Measurements from ENCODE around the gene COMMD1. TPM values are rescaled to one million over a fixed set of nuclear protein-coding genes. Genes with fewer than 3 reads are reported as not detected.
A peak's percentile ranks its signal among the peaks of the same experiment; 100 is the strongest.

The COMMD1 gene
- total RNA-seq, 4 donors from 2014 or later, result 76.0 to 132 (median 100) TPM

DNA sequence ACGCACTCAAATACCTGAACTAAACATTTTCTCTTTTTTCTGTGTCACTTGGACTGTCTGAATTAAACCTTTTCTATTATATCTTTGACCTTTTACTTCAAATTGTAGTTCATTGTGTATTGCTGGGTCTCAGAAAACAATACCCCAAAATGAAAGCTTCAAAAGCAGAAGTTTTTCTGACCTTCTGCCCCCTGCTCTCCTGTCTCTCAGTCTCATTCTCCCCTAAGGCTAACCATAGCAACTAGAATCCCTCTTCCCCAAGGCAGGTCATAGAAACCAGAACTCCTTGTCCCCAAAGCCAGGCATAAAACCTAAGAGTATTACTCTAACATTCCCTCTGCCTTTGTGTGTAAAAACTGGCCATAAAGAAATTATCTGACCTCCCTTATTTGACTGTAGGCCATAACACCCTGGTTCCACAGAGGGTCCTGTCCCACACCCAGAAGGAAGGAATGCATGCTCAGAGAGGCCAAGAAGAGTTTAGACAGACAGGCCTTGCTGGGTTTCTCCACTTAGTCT, 197.0 kb downstream of the COMMD1 start:
- WGBS, 2 donors, result 95% methylated on average over 1 of the region's 1 CpG
- intact Hi-C loops (cut with DNase I), result no loop called here
- TF ChIP-seq POLR2A (IDR thresholded peaks at IDR 0.05), result no peak
- TF ChIP-seq, protein P1, sequence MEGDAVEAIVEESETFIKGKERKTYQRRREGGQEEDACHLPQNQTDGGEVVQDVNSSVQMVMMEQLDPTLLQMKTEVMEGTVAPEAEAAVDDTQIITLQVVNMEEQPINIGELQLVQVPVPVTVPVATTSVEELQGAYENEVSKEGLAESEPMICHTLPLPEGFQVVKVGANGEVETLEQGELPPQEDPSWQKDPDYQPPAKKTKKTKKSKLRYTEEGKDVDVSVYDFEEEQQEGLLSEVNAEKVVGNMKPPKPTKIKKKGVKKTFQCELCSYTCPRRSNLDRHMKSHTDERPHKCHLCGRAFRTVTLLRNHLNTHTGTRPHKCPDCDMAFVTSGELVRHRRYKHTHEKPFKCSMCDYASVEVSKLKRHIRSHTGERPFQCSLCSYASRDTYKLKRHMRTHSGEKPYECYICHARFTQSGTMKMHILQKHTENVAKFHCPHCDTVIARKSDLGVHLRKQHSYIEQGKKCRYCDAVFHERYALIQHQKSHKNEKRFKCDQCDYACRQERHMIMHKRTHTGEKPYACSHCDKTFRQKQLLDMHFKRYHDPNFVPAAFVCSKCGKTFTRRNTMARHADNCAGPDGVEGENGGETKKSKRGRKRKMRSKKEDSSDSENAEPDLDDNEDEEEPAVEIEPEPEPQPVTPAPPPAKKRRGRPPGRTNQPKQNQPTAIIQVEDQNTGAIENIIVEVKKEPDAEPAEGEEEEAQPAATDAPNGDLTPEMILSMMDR (IDR thresholded peaks at IDR 0.05), result no peak
- no peaks in the 10 kb centered on the region for H3K36me3 ChIP-seq
- DNase-seq, result no peak
- H3K27me3 ChIP-seq, result no peaks in the 10 kb centered on the region
- no peak overlapping the region for H3K4me3 ChIP-seq (replicated peaks in 1 of 3)
- H3K4me1 ChIP-seq, result no peaks in the 10 kb centered on the region
- H3K9me3 ChIP-seq, result no peaks in the 10 kb centered on the region
- H3K27ac ChIP-seq, result no peak overlapping the region

DNA sequence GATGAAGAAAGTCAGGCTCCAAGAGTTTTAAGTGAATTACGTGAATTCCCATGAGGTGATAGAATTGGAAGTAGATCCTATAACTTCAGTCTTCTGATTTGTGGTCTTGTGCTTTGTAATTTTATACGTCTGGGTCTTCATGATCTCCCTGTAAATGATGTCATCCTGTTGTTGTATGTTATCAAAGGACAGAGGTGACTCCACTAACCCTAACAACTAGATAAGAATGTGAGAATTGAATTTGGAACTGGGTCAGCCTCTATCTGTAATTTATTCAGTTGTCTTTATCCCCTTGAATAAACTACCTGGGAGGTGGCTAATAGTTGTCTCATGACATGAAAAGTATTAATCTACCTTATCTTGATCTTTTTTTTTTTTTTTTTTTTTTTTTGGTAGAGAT, 204.1 kb downstream of the COMMD1 start:
- Histone ChIP-seq H3K4me1 (peaks cover 13 to 16% of the 10 kb centered on the region in 2 donors), H3K9me3 (no peaks in the 10 kb centered on the region), H3K4me3 (replicated peaks in 1 of 3) (no peak overlapping the region), H3K27me3 (no peaks in the 10 kb centered on the region), H3K27ac (no peak overlapping the region), H3K36me3 (no peaks in the 10 kb centered on the region)
- no peak for DNase-seq
- 92 to 96% methylated on average over 2 of the region's 2 CpGs for WGBS, 2 donors
- intact Hi-C loops (cut with DNase I), result no loop called here
- no peak for TF ChIP-seq POLR2A (IDR thresholded peaks at IDR 0.05)
- TF ChIP-seq, protein P1 (IDR thresholded peaks at IDR 0.05), result no peak

DNA sequence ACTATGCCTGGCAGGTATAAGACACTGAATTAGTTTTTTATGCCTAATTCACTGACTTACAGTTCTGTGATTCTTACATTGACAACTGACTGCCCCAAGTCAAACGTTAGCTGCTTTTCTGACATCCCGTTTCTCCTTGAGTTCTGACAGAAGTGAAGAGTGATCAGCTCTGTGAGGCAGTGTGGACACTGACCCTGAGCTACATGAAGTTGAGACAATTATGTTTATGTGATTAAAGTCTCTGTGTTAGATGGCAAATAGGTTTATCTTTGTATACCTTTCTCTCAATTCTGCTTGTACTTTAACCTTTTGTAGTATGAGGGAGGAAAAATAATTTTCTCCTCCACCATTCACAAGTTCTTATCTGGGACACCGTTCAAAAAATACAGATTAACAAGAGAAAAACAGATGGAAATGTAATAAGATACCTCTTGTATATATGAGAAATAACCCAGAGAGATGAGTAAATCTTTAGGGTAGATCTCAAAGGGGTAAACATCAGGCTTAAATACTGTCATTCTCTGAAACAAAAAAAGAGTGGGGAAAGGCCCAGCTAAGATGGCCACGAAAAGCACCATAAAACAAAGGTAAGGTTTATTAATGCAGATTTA, 205.0 kb downstream of the COMMD1 start:
- Histone ChIP-seq H3K9me3 (no peaks in the 10 kb centered on the region), H3K27ac (no peak overlapping the region), H3K27me3 (no peaks in the 10 kb centered on the region), H3K36me3 (no peaks in the 10 kb centered on the region), H3K4me1 (peaks cover 16 to 17% of the 10 kb centered on the region in 2 donors), H3K4me3 (replicated peaks in 1 of 3) (no peak overlapping the region)
- 83 to 88% methylated on average over 4 of the region's 4 CpGs for WGBS, 2 donors
- intact Hi-C loops (cut with DNase I), result no loop called here
- DNase-seq, result no peak
- TF ChIP-seq, protein P1 (IDR thresholded peaks at IDR 0.05), result no peak
- TF ChIP-seq POLR2A (IDR thresholded peaks at IDR 0.05), result no peak

DNA sequence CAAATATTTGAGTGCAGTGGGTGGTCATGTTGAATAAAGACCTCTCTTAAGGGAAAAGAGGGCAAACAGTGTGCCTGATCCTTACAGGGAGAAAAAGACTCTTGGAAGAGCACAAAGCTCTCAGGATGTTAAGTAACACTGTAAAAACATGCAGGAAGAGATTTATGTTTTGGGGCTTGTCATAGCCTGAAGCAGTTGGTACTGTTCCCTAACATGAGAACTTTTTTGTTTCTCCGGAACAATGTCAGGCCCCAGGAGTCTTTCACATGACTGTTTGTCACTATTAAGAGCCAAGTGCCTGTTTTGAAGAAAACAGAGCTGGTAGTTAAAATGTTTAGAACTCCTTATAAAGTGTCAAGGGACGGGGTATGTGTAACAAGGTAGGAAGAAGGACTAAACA, 206.7 kb downstream of the COMMD1 start:
- Histone ChIP-seq H3K4me3 (replicated peaks in 1 of 3) (no peak overlapping the region), H3K36me3 (no peaks in the 10 kb centered on the region), H3K4me1 (peaks cover 16 to 17% of the 10 kb centered on the region in 2 donors), H3K27me3 (no peaks in the 10 kb centered on the region), H3K27ac (peak overlapping the region; percentile 2 to 29 (median 18)), H3K9me3 (no peaks in the 10 kb centered on the region)
- DNase-seq, result no peak
- intact Hi-C loops (cut with DNase I), result no loop called here
- no peak for TF ChIP-seq POLR2A (IDR thresholded peaks at IDR 0.05)
- TF ChIP-seq, protein P1 (IDR thresholded peaks at IDR 0.05), result no peak
- 29 to 39% methylated on average over 2 of the region's 2 CpGs for WGBS, 2 donors

DNA sequence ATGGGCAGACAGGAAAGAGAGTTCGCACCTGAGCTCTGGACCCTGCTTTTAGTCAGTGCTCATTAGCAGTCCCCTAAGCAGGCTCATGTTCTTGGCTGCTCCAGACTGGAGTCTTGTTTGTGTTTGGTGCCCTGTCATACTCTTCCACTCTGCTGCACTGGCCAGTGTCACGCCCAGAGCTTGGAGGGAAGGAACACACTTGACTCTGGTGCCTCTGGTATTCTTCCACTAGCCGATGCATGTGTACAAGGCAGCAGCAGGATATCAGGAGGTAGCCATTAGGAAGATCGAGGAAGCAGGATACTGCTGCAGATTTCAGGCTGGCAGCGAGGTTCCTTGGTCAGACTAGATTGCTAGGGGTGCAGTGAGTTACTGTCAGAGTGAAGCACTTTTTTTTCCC, 209.1 kb downstream of the COMMD1 start:
- Histone ChIP-seq H3K36me3 (no peaks in the 10 kb centered on the region), H3K9me3 (no peaks in the 10 kb centered on the region), H3K27me3 (no peaks in the 10 kb centered on the region), H3K4me1 (peaks cover 16 to 17% of the 10 kb centered on the region in 2 donors), H3K4me3 (replicated peaks in 1 of 3) (no peak overlapping the region), H3K27ac (no peak overlapping the region)
- intact Hi-C loops (cut with DNase I), result no loop called here
- WGBS, 2 donors, result 72 to 76% methylated on average over 5 of the region's 5 CpGs
- peak; percentile 56 to 74 for DNase-seq
- TF ChIP-seq, protein P1 (IDR thresholded peaks at IDR 0.05), result no peak
- no peak for TF ChIP-seq POLR2A (IDR thresholded peaks at IDR 0.05)

Measured in thyroid gland (tissue), 4 donors.